Liver (tissue), 9 donors: Measurements from ENCODE around the gene HUS1. TPM values are rescaled to one million over a fixed set of nuclear protein-coding genes. Genes with fewer than 3 reads are reported as not detected.

Experiments
- DNase-seq: peaks from one replicate; pipeline ENCODE4 v3.0.0-alpha.2; 2017; ENCODE audit warnings: low spot score
- H3K27ac ChIP-seq, 2 donors: one replicate each; pipeline ENCODE4 v1.7.0; 2013; ENCODE audit warnings: inconsistent platforms in 2 of 2, low read length in 2 of 2, control low read depth in 1 of 2, low read depth in 1 of 2, mild to moderate bottlenecking in 1 of 2
- H3K27me3 ChIP-seq, 4 donors: one replicate each; pipeline versions ENCODE4 v1.6.1 to v1.7.0; 2013; ENCODE audit warnings: low read length in 3 of 4, inconsistent platforms in 1 of 4, mild to moderate bottlenecking in 1 of 4, moderate library complexity in 1 of 4; ENCODE audit not compliant: control insufficient read depth in 4 of 4, insufficient read depth in 4 of 4
- H3K36me3 ChIP-seq, 4 donors: one replicate each; pipeline versions ENCODE4 v1.6.1 to v1.7.0; 2013; ENCODE audit warnings: low read length in 3 of 4, mild to moderate bottlenecking in 3 of 4, low read depth in 1 of 4, moderate library complexity in 1 of 4; ENCODE audit not compliant: control insufficient read depth in 4 of 4, insufficient read depth in 3 of 4
- H3K4me1 ChIP-seq, 4 donors: one replicate each; pipeline versions ENCODE4 v1.6.1 to v1.7.0; 2013; ENCODE audit warnings: low read length in 3 of 4, mild to moderate bottlenecking in 3 of 4, moderate library complexity in 1 of 4; ENCODE audit not compliant: control insufficient read depth in 4 of 4, insufficient read depth in 4 of 4
- H3K4me3 ChIP-seq, 3 donors: one replicate each; pipeline versions ENCODE4 v1.6.1 to v1.7.0; 2013; ENCODE audit warnings: low read length in 3 of 3, control low read depth in 1 of 3, low read depth in 1 of 3, mild to moderate bottlenecking in 1 of 3
- H3K9ac ChIP-seq, 2 donors: one replicate each; pipeline ENCODE4 v1.7.0; 2013; ENCODE audit warnings: low read length in 2 of 2, mild to moderate bottlenecking in 2 of 2, moderate library complexity in 2 of 2, control low read depth in 1 of 2, low read depth in 1 of 2
- H3K9me3 ChIP-seq, 4 donors: one replicate each; pipeline versions ENCODE4 v1.6.1 to v1.7.0; 2013; ENCODE audit warnings: low read length in 3 of 4; ENCODE audit not compliant: control insufficient read depth in 4 of 4
- CTCF ChIP-seq: fragments of 150-350 bp; IDR thresholded peaks from 2 replicates; pipeline ENCODE4 v1.5.1; 2017; ENCODE audit warnings: improper control_type of control experiment, low read depth, low read length; ENCODE audit not compliant: missing input control
- EGR1 ChIP-seq, 2 donors: IDR thresholded peaks; 2 replicates each; pipeline ENCODE4 v1.6.1; 2016 to 2018; ENCODE audit warnings: antibody characterized with exemption in 2 of 2, low read depth in 2 of 2
- FOXA1 ChIP-seq: IDR thresholded peaks from 2 replicates; pipeline ENCODE4 v1.6.1; 2016; ENCODE audit warnings: antibody characterized with exemption
- HNF4G ChIP-seq: IDR thresholded peaks from 2 replicates; pipeline ENCODE4 v1.6.1; 2016; ENCODE audit warnings: antibody characterized with exemption
- JUND ChIP-seq, 2 donors: IDR thresholded peaks; 2 replicates each; pipeline ENCODE4 v1.6.1; 2016; ENCODE audit warnings: antibody characterized with exemption in 2 of 2
- MAX ChIP-seq: IDR thresholded peaks from 2 replicates; pipeline ENCODE4 v1.6.1; 2016; ENCODE audit warnings: antibody characterized with exemption
- NR2F2 ChIP-seq: IDR thresholded peaks from 2 replicates; pipeline ENCODE4 v1.6.1; 2016; ENCODE audit warnings: antibody characterized with exemption
- RAD21 ChIP-seq, 2 donors: IDR thresholded peaks; 2 replicates each; pipeline ENCODE4 v1.6.1; 2016; ENCODE audit warnings: antibody characterized with exemption in 2 of 2, mild to moderate bottlenecking in 2 of 2
- RXRA ChIP-seq, 2 donors: IDR thresholded peaks; 2 replicates each; pipeline ENCODE4 v1.6.1; 2017 to 2018; ENCODE audit warnings: antibody characterized with exemption in 2 of 2, mild to moderate bottlenecking in 1 of 2
- SP1 ChIP-seq: IDR thresholded peaks from 2 replicates; pipeline ENCODE4 v1.6.1; 2018; ENCODE audit warnings: antibody characterized with exemption, mild to moderate bottlenecking
- TAF1 ChIP-seq: conservative IDR thresholded peaks from 2 replicates; pipeline ENCODE4 v1.6.1; 2016; ENCODE audit warnings: antibody characterized with exemption, mild to moderate bottlenecking
- YY1 ChIP-seq: IDR thresholded peaks from 2 replicates; pipeline ENCODE4 v1.6.1; 2016; ENCODE audit warnings: antibody characterized with exemption, mild to moderate bottlenecking
- ZBTB33 ChIP-seq: IDR thresholded peaks from 2 replicates; pipeline ENCODE4 v1.6.1; 2016; ENCODE audit warnings: antibody characterized with exemption
- WGBS: extraction: QIAGEN DNeasy Blood & Tissue Kit; methylation state at CpG from one replicate; pipeline ENCODE4 v1.1.7; 2013; 5-methylcytosine and 5-hydroxymethylcytosine counted together
- polyA plus RNA-seq, 2 donors: library from polyadenylated mRNA; stranded (reverse) in 1 of 2; unstranded in 1 of 2; fragments of 200-250 nt in 1 of 2; fragments of >200 nt in 1 of 2; fragmentation: Nextera tagmentation in 1 of 2; extraction: Ambion mirVana in 1 of 2; gene quantifications; one replicate each; pipeline versions ENCODE4 v1.2.1 to v1.2.3, GENCODE V29; 2013 to 2015
- total RNA-seq, 2 donors: library from RNA; depleted of rRNA; stranded (reverse); fragments of >200 nt; gene quantifications; one replicate each; pipeline ENCODE4 v1.2.3, GENCODE V29; 2014
- TF ChIP-seq, protein P1 (sequence below): IDR thresholded peaks from 2 replicates; pipeline ENCODE4 v1.6.1; 2016; ENCODE audit warnings: antibody characterized with exemption, mild to moderate bottlenecking
- donor health status: healthy.
- donor health status: healthy.
- donor health status: healthy.
- donor health status: healthy.
- donor health status: healthy.

The HUS1 gene
- total and polyA plus RNA-seq, 4 donors = 9.2 to 39.0 (median 18.4) TPM

DNA sequence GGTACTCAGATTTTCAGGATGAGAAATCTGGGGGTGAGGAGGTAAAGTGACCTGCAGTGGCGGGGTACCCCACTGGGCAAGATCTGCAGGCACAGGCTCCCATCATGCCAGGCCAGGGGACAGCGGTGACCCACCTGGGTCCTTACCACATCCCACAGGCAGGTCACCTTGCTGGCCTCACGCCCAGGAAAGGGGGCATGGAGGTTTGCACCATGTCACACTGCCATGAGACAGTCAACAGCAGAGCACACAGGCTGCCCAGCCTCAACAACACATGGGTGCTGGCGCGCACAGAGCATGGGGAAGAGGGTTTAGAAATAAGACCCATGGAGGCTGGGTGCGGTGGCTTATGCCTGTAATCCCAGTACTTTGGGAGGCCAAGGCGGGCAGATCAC, 32.1 kb downstream of the HUS1 start:
- no peaks in the 10 kb centered on the region for H3K9me3 ChIP-seq
- H3K9ac ChIP-seq = no peak overlapping the region
- TF ChIP-seq FOXA1 = no peak
- TF ChIP-seq YY1 = no peak
- TF ChIP-seq MAX = no peak
- no peak for TF ChIP-seq RAD21 (IDR thresholded peaks at IDR 0.05)
- no peak for TF ChIP-seq NR2F2
- TF ChIP-seq TAF1 = no peak
- no peak for TF ChIP-seq ZBTB33
- TF ChIP-seq SP1 = no peak
- no peak for TF ChIP-seq JUND (IDR thresholded peaks at IDR 0.05)
- TF ChIP-seq, protein P1, sequence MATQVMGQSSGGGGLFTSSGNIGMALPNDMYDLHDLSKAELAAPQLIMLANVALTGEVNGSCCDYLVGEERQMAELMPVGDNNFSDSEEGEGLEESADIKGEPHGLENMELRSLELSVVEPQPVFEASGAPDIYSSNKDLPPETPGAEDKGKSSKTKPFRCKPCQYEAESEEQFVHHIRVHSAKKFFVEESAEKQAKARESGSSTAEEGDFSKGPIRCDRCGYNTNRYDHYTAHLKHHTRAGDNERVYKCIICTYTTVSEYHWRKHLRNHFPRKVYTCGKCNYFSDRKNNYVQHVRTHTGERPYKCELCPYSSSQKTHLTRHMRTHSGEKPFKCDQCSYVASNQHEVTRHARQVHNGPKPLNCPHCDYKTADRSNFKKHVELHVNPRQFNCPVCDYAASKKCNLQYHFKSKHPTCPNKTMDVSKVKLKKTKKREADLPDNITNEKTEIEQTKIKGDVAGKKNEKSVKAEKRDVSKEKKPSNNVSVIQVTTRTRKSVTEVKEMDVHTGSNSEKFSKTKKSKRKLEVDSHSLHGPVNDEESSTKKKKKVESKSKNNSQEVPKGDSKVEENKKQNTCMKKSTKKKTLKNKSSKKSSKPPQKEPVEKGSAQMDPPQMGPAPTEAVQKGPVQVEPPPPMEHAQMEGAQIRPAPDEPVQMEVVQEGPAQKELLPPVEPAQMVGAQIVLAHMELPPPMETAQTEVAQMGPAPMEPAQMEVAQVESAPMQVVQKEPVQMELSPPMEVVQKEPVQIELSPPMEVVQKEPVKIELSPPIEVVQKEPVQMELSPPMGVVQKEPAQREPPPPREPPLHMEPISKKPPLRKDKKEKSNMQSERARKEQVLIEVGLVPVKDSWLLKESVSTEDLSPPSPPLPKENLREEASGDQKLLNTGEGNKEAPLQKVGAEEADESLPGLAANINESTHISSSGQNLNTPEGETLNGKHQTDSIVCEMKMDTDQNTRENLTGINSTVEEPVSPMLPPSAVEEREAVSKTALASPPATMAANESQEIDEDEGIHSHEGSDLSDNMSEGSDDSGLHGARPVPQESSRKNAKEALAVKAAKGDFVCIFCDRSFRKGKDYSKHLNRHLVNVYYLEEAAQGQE = no peak
- TF ChIP-seq EGR1 (IDR thresholded peaks at IDR 0.05; ENCODE audit: low read depth in 2 of 2) = no peak
- no peak for TF ChIP-seq CTCF
- TF ChIP-seq RXRA (IDR thresholded peaks at IDR 0.05) = no peak
- peak overlapping the region in 1 of 2 donors; percentile 43 for H3K27ac ChIP-seq
- H3K27me3 ChIP-seq = no peaks in the 10 kb centered on the region
- WGBS = 97% methylated on average over 7 of the region's 7 CpGs
- H3K4me3 ChIP-seq = no peak overlapping the region
- H3K4me1 ChIP-seq = peaks cover 0 to 5% (median 1%) of the 10 kb centered on the region in 4 donors
- H3K36me3 ChIP-seq = no peaks in the 10 kb centered on the region
- DNase-seq = no peak

GRCh38 chr7:47946581-47947354, 32.6 kb downstream of the HUS1 start:
- Histone ChIP-seq H3K4me3 (no peak overlapping the region), H3K36me3 (no peaks in the 10 kb centered on the region), H3K9ac (no peak overlapping the region), H3K27me3 (no peaks in the 10 kb centered on the region), H3K9me3 (no peaks in the 10 kb centered on the region), H3K4me1 (peaks cover 0 to 3% (median 1%) of the 10 kb centered on the region in 4 donors), H3K27ac (peak overlapping the region in 1 of 2 donors; percentile 43)
- DNase-seq = no peak
- WGBS = 85% methylated on average over 7 of the region's 7 CpGs
- TF ChIP-seq SP1 = peak; percentile 10
- peak; percentile 93 for TF ChIP-seq NR2F2
- no peak for TF ChIP-seq HNF4G
